IMR-90 (cell line): Measurements from ENCODE around the gene ADGRL3. TPM values are rescaled to one million over a fixed set of nuclear protein-coding genes. Genes with fewer than 3 reads are reported as not detected.

Source experiments
- ATAC-seq: fragments of 200-7000 bp; cut with Tn5 transposase; 2 replicates; pipeline ENCODE4 v1.9.1; 2020; ENCODE audit warnings: low read depth, mild to moderate bottlenecking, moderate library complexity
- BruUV-seq: library from RNA; stranded (reverse); fragments of 400-500 nt; replicated peaks from 2 replicates; lab custom pipeline; 2021; lab: Mats Ljungman, UMichigan
- CTCF ChIA-PET: fragments of 300-600 bp; formaldehyde crosslinking; extraction: SDS; loops from one replicate; lab custom pipeline; 2021; ENCODE audit warnings: antibody characterized with exemption; lab: Yijun Ruan, JAX
- POLR2A ChIA-PET: fragments of 300-600 bp; sonication (Branson Sonifier 250); formaldehyde crosslinking; loops from one replicate; lab custom pipeline; 2022; ENCODE audit warnings: antibody characterized with exemption; ENCODE audit not compliant: unreplicated experiment; lab: Charles Lee
- DNase-seq: peaks from one replicate; pipeline ENCODE4 v3.0.0; 2013
- H2AFZ ChIP-seq: replicated peaks from 2 replicates; pipeline ENCODE3; 2013; ENCODE audit warnings: low read length, mild to moderate bottlenecking; ENCODE audit not compliant: poor library complexity
- H2AK5ac ChIP-seq: 2 replicates; pipeline ENCODE4 v1.6.1; 2013; ENCODE audit warnings: low read depth, low read length, inconsistent platforms
- H2AK9ac ChIP-seq: replicated peaks from 2 replicates; pipeline ENCODE3; 2013; ENCODE audit warnings: mild to moderate bottlenecking, low read depth, low read length, moderate library complexity; ENCODE audit not compliant: poor library complexity
- H2BK120ac ChIP-seq: 2 replicates; pipeline ENCODE4 v1.6.1; 2013; ENCODE audit warnings: low read depth, low read length, inconsistent platforms
- H2BK15ac ChIP-seq: 3 replicates; pipeline ENCODE4 v1.6.1; 2013; ENCODE audit warnings: low read depth, low read length, inconsistent platforms
- H2BK20ac ChIP-seq: 2 replicates; pipeline ENCODE4 v1.6.1; 2013; ENCODE audit warnings: low read depth, mild to moderate bottlenecking, inconsistent platforms, low read length, moderate library complexity
- H2BK5ac ChIP-seq: 2 replicates; pipeline ENCODE4 v1.6.1; 2013; ENCODE audit warnings: mild to moderate bottlenecking, low read depth, low read length, inconsistent platforms; ENCODE audit not compliant: poor library complexity, severe bottlenecking
- H3K14ac ChIP-seq: replicated peaks from 2 replicates; pipeline ENCODE4 v1.6.1; 2013; ENCODE audit warnings: low read depth, low read length, inconsistent platforms
- H3K18ac ChIP-seq: 2 replicates; pipeline ENCODE4 v1.6.1; 2013; ENCODE audit warnings: low read depth, low read length, control low read depth
- H3K23ac ChIP-seq: 2 replicates; pipeline ENCODE4 v1.6.1; 2013; ENCODE audit warnings: low read depth, low read length, inconsistent platforms
- H3K27ac ChIP-seq: 2 replicates; pipeline ENCODE4 v1.5.1; 2013; ENCODE audit warnings: mild to moderate bottlenecking, control low read depth, low read length; ENCODE audit not compliant: insufficient read depth
- H3K27me3 ChIP-seq: 2 replicates; pipeline ENCODE4 v1.6.1; 2013; ENCODE audit warnings: low read length; ENCODE audit not compliant: control insufficient read depth, insufficient read depth
- H3K36me3 ChIP-seq: 2 replicates; pipeline ENCODE4 v1.6.1; 2013; ENCODE audit warnings: low read length, mixed read lengths; ENCODE audit not compliant: control insufficient read depth, insufficient read depth
- H3K4ac ChIP-seq: 2 replicates; pipeline ENCODE4 v1.6.1; 2013; ENCODE audit warnings: low read depth, low read length, inconsistent platforms
- H3K4me1 ChIP-seq: 2 replicates; pipeline ENCODE4 v1.6.1; 2013; ENCODE audit warnings: low read length, mixed read lengths; ENCODE audit not compliant: control insufficient read depth, insufficient read depth
- H3K4me2 ChIP-seq: 2 replicates; pipeline ENCODE4 v1.6.1; 2013; ENCODE audit warnings: low read depth, mild to moderate bottlenecking, control low read depth, low read length, moderate library complexity
- H3K4me3 ChIP-seq: 2 replicates; pipeline ENCODE4 v1.5.1; 2013; ENCODE audit warnings: low read depth, mild to moderate bottlenecking, control low read depth, low read length, moderate library complexity; ENCODE audit not compliant: insufficient read depth
- H3K56ac ChIP-seq: 2 replicates; pipeline ENCODE4 v1.6.1; 2013; ENCODE audit warnings: low read length, inconsistent platforms; ENCODE audit not compliant: insufficient read depth; ENCODE audit errors: extremely low read depth
- H3K79me1 ChIP-seq, 2 experiments: 2 replicates each; pipeline ENCODE4 v1.6.1; 2013; ENCODE audit warnings: low read length in 2 of 2, inconsistent platforms in 1 of 2, low read depth in 1 of 2
- H3K9ac ChIP-seq: 2 replicates; pipeline ENCODE4 v1.6.1; 2013; ENCODE audit warnings: low read depth, low read length, control low read depth
- H3K9me1 ChIP-seq: 2 replicates; pipeline ENCODE4 v1.6.1; 2013; ENCODE audit warnings: low read length, inconsistent platforms; ENCODE audit not compliant: insufficient read depth
- H3K9me3 ChIP-seq: 2 replicates; pipeline ENCODE4 v1.6.1; 2013; ENCODE audit warnings: low read length; ENCODE audit not compliant: control insufficient read depth, insufficient read depth
- H4K20me1 ChIP-seq: 2 replicates; pipeline ENCODE4 v1.6.1; 2013; ENCODE audit warnings: low read length, inconsistent platforms; ENCODE audit not compliant: insufficient read depth
- H4K5ac ChIP-seq: 2 replicates; pipeline ENCODE4 v1.6.1; 2013; ENCODE audit warnings: mild to moderate bottlenecking, low read depth, low read length, control low read depth
- H4K8ac ChIP-seq, 2 experiments: 2 replicates each; pipeline ENCODE4 v1.6.1; 2013; ENCODE audit warnings: low read depth in 2 of 2, low read length in 2 of 2, control low read depth in 1 of 2, inconsistent platforms in 1 of 2
- H4K91ac ChIP-seq: 2 replicates; pipeline ENCODE4 v1.6.1; 2013; ENCODE audit warnings: low read depth, low read length, inconsistent platforms; ENCODE audit not compliant: insufficient read depth
- BHLHE40 ChIP-seq: fragments of 150-350 bp; IDR thresholded peaks from 2 replicates; pipeline ENCODE4 v1.6.1; 2016; ENCODE audit warnings: mild to moderate bottlenecking, low read depth, low read length
- CHD1 ChIP-seq: IDR thresholded peaks from 2 replicates; pipeline ENCODE4 v1.6.1; 2012; ENCODE audit warnings: low read depth, low read length, improper control_type of control experiment
- ELK1 ChIP-seq: fragments of 150-350 bp; IDR thresholded peaks from 2 replicates; pipeline ENCODE4 v1.6.1; 2016; ENCODE audit warnings: low read depth, mild to moderate bottlenecking, low read length, moderate library complexity, borderline replicate concordance
- FOS ChIP-seq: fragments of 150-350 bp; IDR thresholded peaks from 2 replicates; pipeline ENCODE4 v1.6.1; 2016; ENCODE audit warnings: low read depth, low read length
- MAZ ChIP-seq: IDR thresholded peaks from 2 replicates; pipeline ENCODE4 v1.6.1; 2012; ENCODE audit warnings: low read depth, mild to moderate bottlenecking, low read length, improper control_type of control experiment, moderate library complexity, borderline replicate concordance
- MXI1 ChIP-seq: IDR thresholded peaks from 2 replicates; pipeline ENCODE4 v1.6.1; 2012; ENCODE audit warnings: low read depth, mild to moderate bottlenecking, low read length, moderate library complexity, borderline replicate concordance
- RAD21 ChIP-seq: IDR thresholded peaks from 2 replicates; pipeline ENCODE4 v1.6.1; 2012; ENCODE audit warnings: low read length, improper control_type of control experiment
- RCOR1 ChIP-seq: IDR thresholded peaks from 2 replicates; pipeline ENCODE4 v1.6.1; 2012; ENCODE audit warnings: mild to moderate bottlenecking, low read length, improper control_type of control experiment; ENCODE audit not compliant: insufficient replicate concordance
- RFX5 ChIP-seq: IDR thresholded peaks from 2 replicates; pipeline ENCODE4 v1.8.0; 2012; ENCODE audit warnings: low read depth, mild to moderate bottlenecking, low read length, moderate library complexity
- USF2 ChIP-seq: fragments of 150-350 bp; IDR thresholded peaks from 2 replicates; pipeline ENCODE4 v1.6.1; 2017; ENCODE audit warnings: mild to moderate bottlenecking, antibody characterized with exemption, low read length, low read depth
- WGBS, 2 experiments: methylation state at CpG; one replicate each; pipeline versions ENCODE4 v1.1.5 to v1.1.7; 2013; ENCODE audit warnings: missing lambda C conversion rate in 2 of 2; ENCODE audit not compliant: insufficient read length in 1 of 2; ENCODE audit errors: extremely low coverage in 2 of 2; 5-methylcytosine and 5-hydroxymethylcytosine counted together
- dilution Hi-C: fragments of 300-500 bp; cut with HindIII; formaldehyde crosslinking; loops from one replicate; pipeline ENCODE4 v1.14.3; 2018; ENCODE audit warnings: low sequenced_read_pairs; ENCODE audit not compliant: unreplicated experiment
- in situ Hi-C: fragments of 300-500 bp; cut with MboI; formaldehyde crosslinking; loops from 3 replicates; pipeline ENCODE4 v1.14.3; 2019; ENCODE audit warnings: low sequenced_read_pairs, inconsistent platforms, mixed read lengths
- intact Hi-C: fragments of 100-400 bp; cut with micrococcal nuclease; formaldehyde crosslinking; loops from 2 replicates; pipeline ENCODE4 v1.10.0; 2022
- polyA plus RNA-seq, 3 experiments: library from polyadenylated mRNA; depleted of rRNA; stranded (reverse); fragments of >200 nt; gene quantifications; 2 replicates each; pipeline ENCODE4 v1.2.3, GENCODE V29; 2012; ENCODE audit warnings: low replicate concordance in 1 of 3
- total RNA-seq: library from RNA; depleted of rRNA; stranded (reverse); fragments of >200 nt; gene quantifications from 2 replicates; pipeline ENCODE4 v1.2.3, GENCODE V29; 2012

ADGRL3 gene
- total and polyA plus RNA-seq, 2 of the 4 experiments (the other 2 are of a cell fraction): 0.46 to 2.5 TPM

GRCh38 chr4:62006108-62006507 lies 806.0 kb downstream of the ADGRL3 start:
- H4K5ac ChIP-seq: no peak overlapping the region
- no peaks in the 10 kb centered on the region for H3K9me1 ChIP-seq
- no peak overlapping the region for H2BK20ac ChIP-seq
- no peak overlapping the region for H3K23ac ChIP-seq
- no peak overlapping the region for H3K18ac ChIP-seq
- intact Hi-C loops (no loop called here), dilution Hi-C loops (no loop called here), in situ Hi-C loops (no loop called here)
- H3K36me3 ChIP-seq: no peaks in the 10 kb centered on the region
- DNase-seq (no peak), ATAC-seq (no peak)
- no peak overlapping the region for H4K8ac ChIP-seq
- no peak overlapping the region for H2AK9ac ChIP-seq
- WGBS, 2 experiments: no CpG with 5 or more reads among the region's 5 CpGs
- no TSS peak for BruUV-seq
- no peak overlapping the region for H2AK5ac ChIP-seq
- CTCF ChIA-PET: no interaction called here
- H3K9me3 ChIP-seq: no peaks in the 10 kb centered on the region
- no peak overlapping the region for H2BK15ac ChIP-seq
- no peak overlapping the region for H2BK5ac ChIP-seq
- H3K9ac ChIP-seq: no peak overlapping the region
- POLR2A ChIA-PET: no interaction called here
- H4K20me1 ChIP-seq: no peaks in the 10 kb centered on the region
- no peaks in the 10 kb centered on the region for H3K27me3 ChIP-seq
- TF ChIP-seq USF2 (no peak), RFX5 (no peak), RAD21 (no peak), ELK1 (no peak), MXI1 (no peak), CHD1 (no peak), FOS (no peak), MAZ (no peak), RCOR1 (no peak), BHLHE40 (no peak)
- no peak overlapping the region for H2AFZ ChIP-seq
- H4K91ac ChIP-seq: no peak overlapping the region
- no peak overlapping the region for H3K4me3 ChIP-seq
- H2BK120ac ChIP-seq: no peak overlapping the region
- no peaks in the 10 kb centered on the region for H3K79me1 ChIP-seq
- no peak overlapping the region for H3K56ac ChIP-seq
- no peak overlapping the region for H3K4me2 ChIP-seq
- H3K4me1 ChIP-seq: no peaks in the 10 kb centered on the region
- H3K4ac ChIP-seq: no peak overlapping the region
- no peak overlapping the region for H3K14ac ChIP-seq
- no peak overlapping the region for H3K27ac ChIP-seq
